ENCODE measurements around the gene NAA25. TPM values are rescaled to one million over a fixed set of nuclear protein-coding genes. Genes with fewer than 3 reads are reported as not detected.

The NAA25 gene
- total RNA-seq, 1 donor from 2014 or later = 1.9 TPM

- no peak for DNase-seq (ENCODE audit: low spot score in 2 of 2)
- Histone ChIP-seq H3K9me3 (no peaks in the 10 kb centered on the region), H3K27ac (peak overlapping the region in 1 of 2 donors; percentile 73), H3K36me3 (peaks cover 23 to 26% of the 10 kb centered on the region in 2 donors), H3K4me1 (peaks cover 15 to 23% of the 10 kb centered on the region in 2 donors), H3K27me3 (no peaks in the 10 kb centered on the region), H3K4me3 (no peak overlapping the region)
- no peak for TF ChIP-seq CTCF (IDR thresholded peaks at IDR 0.05)
- intact Hi-C loops (cut with DNase I) = no loop called here
Measured at GRCh38 chr12:112131686-112132085, 23.1 kb upstream of the NAA25 start.

GRCh38 chr12:112130441-112130998, 21.9 kb upstream of the NAA25 start:
- no peak for DNase-seq (ENCODE audit: low spot score in 2 of 2)
- Histone ChIP-seq H3K9me3 (no peaks in the 10 kb centered on the region), H3K27ac (peak overlapping the region; percentile 68 to 73), H3K27me3 (no peaks in the 10 kb centered on the region), H3K4me3 (peak overlapping the region; percentile 5 to 29), H3K36me3 (peaks cover 11 to 14% of the 10 kb centered on the region in 2 donors), H3K4me1 (peaks cover 20 to 29% of the 10 kb centered on the region in 2 donors)
- intact Hi-C loops (cut with DNase I) = no loop called here
- TF ChIP-seq CTCF (IDR thresholded peaks at IDR 0.05) = no peak

GRCh38 chr12:112126911-112127310, 18.3 kb upstream of the NAA25 start:
- TF ChIP-seq CTCF (IDR thresholded peaks at IDR 0.05) = no peak
- H3K4me3 ChIP-seq = peak overlapping the region; percentile 87 to 94
- H3K27me3 ChIP-seq = no peaks in the 10 kb centered on the region
- no peaks in the 10 kb centered on the region for H3K36me3 ChIP-seq
- no peak overlapping the region for H3K27ac ChIP-seq
- intact Hi-C loops (cut with DNase I) = loop anchor here (5.0 to 10.0 kb wide), 3 partner anchors 115 to 290 kb away; partner anchors contain the start of genes ERP29, PTPN11 and TMEM116
- peaks cover 20 to 34% of the 10 kb centered on the region in 2 donors for H3K4me1 ChIP-seq
- H3K9me3 ChIP-seq = no peaks in the 10 kb centered on the region
- DNase-seq (ENCODE audit: low spot score in 2 of 2) = no peak

- peaks cover 20 to 35% of the 10 kb centered on the region in 2 donors for H3K4me1 ChIP-seq
- DNase-seq (ENCODE audit: low spot score in 2 of 2) = no peak
- TF ChIP-seq CTCF (IDR thresholded peaks at IDR 0.05) = no peak
- H3K4me3 ChIP-seq = peak overlapping the region; percentile 87 to 94
- no peaks in the 10 kb centered on the region for H3K36me3 ChIP-seq
- H3K27ac ChIP-seq = peak overlapping the region; percentile 95 to 97
- H3K27me3 ChIP-seq = no peaks in the 10 kb centered on the region
- H3K9me3 ChIP-seq = no peaks in the 10 kb centered on the region
- intact Hi-C loops (cut with DNase I) = loop anchor here (1.0 to 10.0 kb wide), 4 partner anchors 18 to 291 kb away; partner anchors contain the start of genes ERP29, NAA25, PTPN11 and TMEM116
Measured at GRCh38 chr12:112126000-112126438, 17.4 kb upstream of the NAA25 start.

GRCh38 chr12:112125250-112125999, 16.8 kb upstream of the NAA25 start, which contains the start of gene TRAFD1:
TRAFD1 (plus strand) TSS chr12:112125560; CDS start chr12:112130523, 4,963 bp downstream.
- Histone ChIP-seq H3K36me3 (no peaks in the 10 kb centered on the region), H3K9me3 (no peaks in the 10 kb centered on the region), H3K4me3 (peak within 1 kb of the TSS; percentile 87 to 94), H3K4me1 (peaks cover 17 to 34% of the 10 kb centered on the region in 2 donors), H3K27ac (peak within 1 kb of the TSS; percentile 95 to 97), H3K27me3 (no peaks in the 10 kb centered on the region)
- intact Hi-C loops (cut with DNase I) = loop anchor here (1.0 to 10.0 kb wide), 4 partner anchors 17 to 292 kb away; partner anchors contain the start of genes ERP29, NAA25, PTPN11 and TMEM116
- peak; percentile 92 to 98 for DNase-seq (ENCODE audit: low spot score in 2 of 2)
- TF ChIP-seq CTCF (IDR thresholded peaks at IDR 0.05) = no peak
